ENCODE data around the gene COL8A1.

GRCh38 chr3:99818818-99819217, 180.4 kb downstream of the COL8A1 start:
- TF ChIP-seq TARDBP (IDR thresholded peaks at IDR 0.05) (no peak), FOXM1 (IDR thresholded peaks at IDR 0.05; ENCODE audit: borderline replicate concordance) (no peak), ARNT (IDR thresholded peaks at IDR 0.05) (no peak), NFRKB (IDR thresholded peaks at IDR 0.05) (no peak), ZNF384 (IDR thresholded peaks at IDR 0.05) (no peak), BHLHE40 (IDR thresholded peaks at IDR 0.05; ENCODE audit: borderline replicate concordance) (no peak), FOXA1 (IDR thresholded peaks at IDR 0.05) (no peak), FOXK2 (IDR thresholded peaks at IDR 0.05) (no peak), HDGF (IDR thresholded peaks at IDR 0.05; ENCODE audit: borderline replicate concordance) (no peak), LEF1 (IDR thresholded peaks at IDR 0.05; ENCODE audit: borderline replicate concordance) (no peak), L3MBTL2 (conservative IDR thresholded peaks at IDR 0.05) (no peak), ELF4 (IDR thresholded peaks at IDR 0.05) (no peak), SUZ12 (IDR thresholded peaks at IDR 0.05) (no peak), CTBP1 (IDR thresholded peaks at IDR 0.05; ENCODE audit: borderline replicate concordance) (no peak)
